NCI-H1092 treated with DMSO at 0.1 percent for 48 hours (cell line): ENCODE results near the gene NFATC2.
"Not testable (repeated sequence)": the region's sequence is repeated elsewhere in the genome, so short reads cannot be mapped to it uniquely, and the experiment has no call there.

Experiments
- DNase-seq: peaks from one replicate; lab custom pipeline; 2025; lab: John Stamatoyannopoulos, UW

NFATC2 gene

GRCh38 chr20:51540074-51540473 lies 2.4 kb downstream of the NFATC2 start:
- not testable (repeated sequence) for DNase-seq

- peak; percentile 98 for DNase-seq
Measured at GRCh38 chr20:51536116-51537069, 6.1 kb downstream of the NFATC2 start.

- no peak for DNase-seq
Measured at GRCh38 chr20:51535674-51536073, 6.8 kb downstream of the NFATC2 start.

DNA sequence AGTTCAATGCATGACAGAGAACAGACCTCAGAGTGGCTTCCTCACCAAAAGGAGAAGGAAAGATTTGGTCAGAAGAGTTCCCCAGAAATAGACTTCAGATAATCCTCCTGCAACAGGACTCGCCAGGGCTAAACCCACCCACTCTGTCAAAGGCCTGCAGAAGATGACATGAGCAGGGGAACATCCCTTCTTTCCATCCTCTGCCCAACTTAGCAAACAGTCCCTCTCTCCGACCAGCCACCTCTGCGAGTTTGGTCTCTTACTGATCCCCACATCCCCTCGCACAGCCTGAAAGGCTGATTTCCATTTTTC lies 7.5 kb downstream of the NFATC2 start:
- DNase-seq = no peak

DNA sequence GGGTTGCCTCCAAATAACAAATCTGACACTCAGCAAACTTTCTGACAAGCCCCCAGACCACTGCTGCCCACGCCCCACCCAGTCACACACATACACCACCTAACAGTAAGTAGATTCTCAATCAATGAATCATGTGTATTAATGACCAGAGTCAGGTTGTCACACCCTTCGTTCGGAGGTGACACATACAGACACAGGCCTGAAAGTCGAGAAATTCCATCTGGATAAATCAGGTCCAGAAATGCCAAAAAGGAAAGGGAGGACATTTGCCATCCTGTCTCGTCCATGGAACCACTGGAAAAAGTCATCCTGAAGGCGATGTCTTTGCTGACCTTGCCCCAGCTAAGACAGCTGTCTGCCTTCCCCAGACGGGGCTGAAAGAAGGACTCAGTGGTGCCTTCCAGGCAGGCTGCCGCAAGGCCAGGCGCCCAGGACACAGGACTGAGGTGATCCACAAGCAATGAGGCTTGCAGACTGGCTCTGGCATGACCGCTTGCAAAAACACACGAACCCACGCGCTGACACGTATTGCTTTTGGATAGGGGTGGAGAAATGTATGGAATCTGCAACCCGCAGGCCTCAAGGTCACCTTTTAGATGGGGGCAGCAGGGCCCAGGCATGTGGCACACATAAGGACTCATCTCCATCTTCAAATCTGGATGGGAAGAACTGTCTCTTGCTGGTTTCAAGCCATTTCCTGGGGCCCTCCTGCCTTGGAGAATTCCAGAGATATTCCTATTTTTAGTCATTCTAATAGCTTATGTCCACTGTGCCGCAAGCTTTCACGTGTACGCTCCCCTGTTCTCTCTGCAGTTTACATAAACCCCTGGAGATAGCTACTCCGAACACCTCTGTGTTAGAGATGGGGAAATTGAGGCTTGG lies 9.0 kb downstream of the NFATC2 start:
- no peak for DNase-seq

GRCh38 chr20:51532577-51533191 lies 9.8 kb downstream of the NFATC2 start:
- DNase-seq = no peak

GRCh38 chr20:51531712-51532456 lies 10.6 kb downstream of the NFATC2 start:
- DNase-seq = no peak

DNA sequence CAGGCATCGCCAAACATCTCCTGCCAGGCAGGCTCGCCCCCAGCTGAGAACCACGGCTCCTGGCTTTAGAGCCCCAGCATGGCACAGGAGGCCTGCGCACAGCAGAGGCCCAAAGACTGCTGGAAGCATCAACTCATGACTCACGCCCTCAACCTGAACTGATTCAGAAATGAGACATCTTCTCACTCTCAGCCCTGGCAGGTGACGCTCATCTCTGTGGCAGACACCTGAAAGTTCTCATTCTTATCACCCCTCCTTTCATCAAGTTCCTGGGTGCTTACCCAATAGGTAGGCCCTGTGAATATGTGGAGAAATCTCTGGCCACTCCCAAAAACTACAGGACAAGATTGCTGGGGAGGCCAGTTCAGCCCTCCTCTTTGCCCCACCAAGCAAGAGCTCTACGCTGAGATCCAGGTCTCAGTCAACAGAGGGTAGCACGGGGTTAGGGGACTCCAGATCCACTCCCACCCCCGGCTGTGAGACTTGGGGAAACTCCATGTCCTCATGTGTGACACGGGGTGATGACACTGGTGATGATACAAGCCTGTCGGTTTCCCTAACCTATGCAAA lies 11.3 kb downstream of the NFATC2 start:
- no peak for DNase-seq

DNA sequence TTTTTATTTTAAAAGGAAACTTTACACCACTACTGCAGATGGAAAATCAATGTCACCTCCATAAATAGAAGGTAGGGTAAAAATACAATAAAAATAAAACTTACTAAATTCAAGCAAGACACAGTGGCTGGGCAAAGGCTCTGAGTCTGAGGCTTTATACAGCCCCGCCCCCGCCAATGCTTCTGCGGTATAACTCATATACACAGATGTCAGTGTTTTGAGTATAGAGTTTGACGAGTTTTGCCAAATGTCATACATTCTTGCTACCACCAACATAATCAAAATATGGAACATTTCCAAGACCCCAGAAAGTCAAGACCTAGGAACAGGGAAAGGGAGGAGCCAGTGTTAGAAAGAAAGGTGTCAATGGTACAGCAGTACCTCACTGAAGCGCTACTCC lies 12.8 kb downstream of the NFATC2 start:
- no peak for DNase-seq

- no peak for DNase-seq
Measured at GRCh38 chr20:51529081-51529681, 13.3 kb downstream of the NFATC2 start.

DNA sequence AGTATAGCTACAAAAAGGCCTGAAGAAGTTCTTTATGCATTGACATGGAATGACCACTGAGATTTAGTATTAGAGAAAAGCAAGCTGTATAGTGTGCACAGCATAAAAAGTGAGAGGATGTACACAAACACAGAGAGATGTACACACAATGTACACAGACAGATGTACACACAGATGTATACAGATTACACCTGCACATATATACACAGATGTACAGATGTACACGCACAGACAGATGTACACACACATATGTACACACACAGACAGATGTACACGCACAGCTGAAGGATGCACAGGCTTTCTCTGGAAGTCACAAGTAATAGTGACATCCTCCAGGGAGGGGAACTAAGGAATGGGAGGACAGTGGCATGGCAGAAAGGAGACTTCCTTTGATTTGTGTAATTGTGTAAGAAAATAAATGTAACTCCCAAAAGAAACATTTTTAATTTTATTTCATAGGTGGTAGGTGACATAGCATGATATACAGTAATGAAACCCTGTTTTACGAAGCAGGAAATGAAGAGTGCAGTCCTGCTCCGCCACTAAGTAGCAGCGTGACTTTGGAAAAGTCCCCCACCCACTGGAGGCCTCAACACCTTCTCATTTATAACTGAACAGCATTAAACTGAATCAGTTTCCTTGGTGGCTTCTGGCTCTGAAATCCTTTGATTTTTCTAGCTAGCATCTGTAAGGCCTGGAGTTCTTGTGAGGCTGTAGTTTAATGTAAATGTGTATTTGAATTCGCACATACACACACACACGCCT lies 14.1 kb downstream of the NFATC2 start:
- DNase-seq = no peak

- no peak for DNase-seq
Measured at GRCh38 chr20:51526754-51527153, 15.8 kb downstream of the NFATC2 start.

DNA sequence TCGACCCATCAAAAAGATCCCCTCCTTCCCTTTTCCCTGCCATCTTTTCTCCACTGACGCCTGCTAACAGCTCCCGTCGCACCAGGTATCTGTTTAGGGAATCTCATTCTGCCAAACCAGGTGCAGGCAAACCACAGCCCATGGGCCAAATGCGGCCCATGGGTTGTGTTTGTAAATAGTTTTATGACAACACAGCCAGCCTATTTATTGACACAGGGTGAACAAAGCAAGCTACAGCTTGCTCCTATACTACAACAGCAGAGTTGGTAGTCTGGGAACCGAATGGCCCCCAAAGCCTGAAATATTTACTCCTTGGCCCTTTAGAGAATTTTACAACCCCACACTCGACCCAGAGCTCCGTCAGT lies 16.4 kb downstream of the NFATC2 start:
- DNase-seq = peak; percentile 13

DNA sequence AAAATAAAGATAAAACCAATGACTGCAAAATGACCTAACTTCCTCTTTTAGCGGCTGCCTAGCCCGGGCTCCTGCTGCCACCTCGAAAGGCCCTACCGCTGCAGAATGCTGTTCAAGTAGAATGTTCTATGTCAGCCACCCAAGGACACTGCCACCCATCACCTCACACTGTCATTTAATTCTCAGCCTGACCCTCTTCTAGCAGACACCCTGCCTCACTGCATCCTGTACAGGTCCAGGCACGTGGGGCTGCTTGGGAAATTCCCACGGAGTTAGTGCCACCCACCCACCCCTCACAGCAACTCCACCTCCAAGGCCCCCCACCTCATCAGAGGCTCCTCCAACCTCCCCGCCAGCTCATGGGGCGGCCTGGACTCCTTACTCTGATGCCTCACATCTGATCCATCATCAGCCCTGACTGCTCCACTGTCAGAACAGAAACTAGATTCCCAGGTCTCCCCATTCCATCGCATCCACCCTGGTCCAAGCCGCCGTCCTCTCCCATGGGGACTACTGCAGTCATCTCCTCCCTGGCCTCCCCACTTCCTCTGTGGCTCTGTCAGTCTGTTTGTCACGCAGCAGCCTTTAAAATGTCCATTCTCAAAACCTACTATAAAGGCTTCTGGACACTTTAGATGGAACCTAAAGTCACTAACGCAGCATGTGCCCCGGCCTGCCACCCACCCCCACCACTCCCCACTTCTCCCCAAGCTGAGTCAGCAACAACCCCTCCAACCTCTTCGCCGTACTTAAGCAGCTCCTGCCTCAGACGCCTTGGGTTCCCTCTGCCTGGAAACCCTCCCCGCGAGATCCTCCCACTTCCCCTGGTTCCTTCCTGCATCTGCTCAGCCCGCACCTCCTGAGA lies 17.0 kb downstream of the NFATC2 start:
- DNase-seq = no peak

DNA sequence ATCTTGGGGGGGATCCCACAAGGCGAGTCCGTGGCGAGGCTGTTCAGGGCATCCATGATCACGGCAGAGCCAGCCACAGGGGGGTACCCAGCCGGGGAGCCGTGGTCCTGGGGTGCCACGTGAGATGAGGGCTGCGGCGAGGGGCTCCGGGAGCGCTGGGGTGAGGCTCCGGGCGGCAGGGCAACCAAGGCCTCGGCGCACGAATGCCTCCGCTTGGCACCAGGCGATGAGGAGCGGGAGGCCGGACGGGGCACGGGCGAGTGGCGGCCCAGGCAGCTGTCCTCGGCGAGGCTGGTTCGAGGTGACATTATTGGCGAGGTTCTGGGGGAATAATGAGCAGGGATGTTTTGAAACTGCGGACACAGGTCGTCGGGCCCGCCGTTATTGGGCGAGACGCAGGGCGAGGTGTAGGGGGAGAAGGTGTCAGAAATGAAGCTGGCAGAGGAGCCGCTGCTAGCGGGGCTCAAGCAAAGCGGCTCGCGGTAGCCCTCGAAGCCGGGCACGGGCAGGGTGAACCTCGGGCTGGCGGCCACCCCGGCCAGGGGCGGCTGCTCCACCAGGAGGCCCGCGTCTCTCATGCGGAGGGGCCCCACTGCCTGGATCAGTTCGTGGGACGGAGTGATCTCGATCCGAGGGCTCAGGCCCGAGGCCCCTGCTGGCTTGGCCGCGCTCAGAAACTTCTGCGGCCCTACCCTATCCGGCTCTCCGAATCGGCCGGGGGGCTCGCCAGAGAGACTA lies 19.1 kb downstream of the NFATC2 start:
- no peak for DNase-seq

DNA sequence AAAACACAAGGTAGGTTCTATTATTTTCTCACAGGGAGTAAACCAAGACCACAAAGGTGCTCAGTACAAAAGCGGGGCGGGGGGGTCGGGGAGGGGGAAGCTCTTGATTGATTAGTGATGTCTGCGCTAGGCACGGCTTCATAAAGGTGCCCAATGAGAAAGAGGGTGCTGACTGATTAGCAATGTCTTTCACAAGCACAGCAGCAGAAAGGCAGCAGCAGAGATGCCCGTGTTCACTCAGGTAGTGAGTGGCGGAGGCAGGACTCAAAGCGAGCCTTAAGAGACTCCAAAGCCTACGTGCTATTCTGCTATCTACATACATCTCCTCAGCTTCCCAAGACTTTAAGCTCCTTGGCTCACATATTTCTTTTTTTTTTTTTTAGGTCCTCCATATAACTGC lies 20.3 kb downstream of the NFATC2 start:
- no peak for DNase-seq

DNA sequence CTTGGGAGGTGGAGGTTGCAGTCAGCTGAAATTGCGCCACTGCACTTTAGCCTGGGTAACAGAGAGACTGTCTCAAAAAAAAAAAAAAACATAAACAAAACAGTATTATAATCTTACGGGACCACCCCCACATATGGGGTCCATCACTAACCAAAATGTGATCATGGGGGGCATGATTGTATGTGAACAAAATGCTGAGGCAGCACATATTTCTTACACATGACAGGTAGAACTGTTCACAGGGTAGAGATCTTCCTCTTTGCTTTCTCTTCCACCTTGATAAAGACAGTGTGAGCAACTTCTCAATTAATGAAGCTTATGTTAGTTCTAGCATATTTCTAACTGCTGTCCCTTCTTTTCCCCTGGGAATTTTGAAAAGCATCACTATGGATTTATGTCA lies 24.7 kb downstream of the NFATC2 start:
- no peak for DNase-seq

DNA sequence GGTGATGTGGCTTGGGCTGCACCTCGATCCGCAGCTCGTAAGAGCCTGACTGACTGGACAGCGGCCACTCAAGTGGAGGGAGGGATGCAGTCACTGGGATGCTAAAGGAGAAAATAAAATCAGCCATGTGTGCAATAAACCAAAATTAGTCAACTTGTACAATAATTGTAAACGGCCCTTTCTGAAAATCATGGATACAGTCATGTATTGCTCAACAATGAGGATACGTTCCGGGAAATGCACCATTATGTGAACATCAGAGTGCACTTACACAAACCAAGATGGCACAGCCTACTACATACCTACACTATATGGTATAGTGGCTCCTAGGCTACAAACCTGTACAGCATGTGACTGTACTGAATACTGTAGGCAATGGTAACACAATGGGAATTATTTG lies 25.7 kb downstream of the NFATC2 start:
- DNase-seq = no peak

DNA sequence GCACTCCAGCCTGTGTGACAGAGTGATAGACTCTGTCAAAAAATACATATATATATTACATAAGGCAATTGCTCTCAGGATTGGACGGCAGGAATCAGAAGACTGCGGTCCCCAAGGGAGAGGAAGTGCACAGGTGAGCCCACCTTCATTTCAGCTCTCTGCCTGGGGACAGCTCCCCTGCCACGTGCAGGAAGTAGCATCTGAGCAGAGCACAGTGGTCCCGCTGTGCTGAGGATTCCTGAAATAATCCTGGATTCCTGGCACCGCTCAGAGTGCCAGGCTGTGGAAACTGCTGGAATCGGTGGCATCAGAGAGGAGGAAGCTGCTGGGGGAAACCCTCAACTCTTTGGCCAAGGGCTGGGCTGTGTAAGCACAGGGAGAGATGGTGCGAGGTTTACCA lies 27.7 kb downstream of the NFATC2 start:
- no peak for DNase-seq
